Mesendoderm (in vitro differentiated cells): ENCODE data around the gene PMEPA1.

Source experiments
- DNase-seq: peaks from one replicate; pipeline ENCODE4 v3.0.0; 2013
- H2AK5ac ChIP-seq: 2 replicates; pipeline ENCODE4 v1.6.1; 2013; ENCODE audit warnings: low read length, inconsistent platforms
- H2BK120ac ChIP-seq: 2 replicates; pipeline ENCODE4 v1.6.1; 2013; ENCODE audit warnings: low read depth, mild to moderate bottlenecking, low read length, moderate library complexity, mixed read lengths
- H2BK15ac ChIP-seq: replicated peaks from 2 replicates; pipeline ENCODE4 v1.6.1; 2013; ENCODE audit warnings: low read depth, mild to moderate bottlenecking, moderate library complexity
- H2BK5ac ChIP-seq: 2 replicates; pipeline ENCODE4 v1.6.1; 2013; ENCODE audit warnings: low read length, inconsistent platforms
- H3K18ac ChIP-seq: 2 replicates; pipeline ENCODE4 v1.6.1; 2013; ENCODE audit warnings: mild to moderate bottlenecking, low read length, mixed read lengths
- H3K23ac ChIP-seq: one replicate; pipeline ENCODE4 v1.6.1; 2013; ENCODE audit warnings: low read length
- H3K27ac ChIP-seq: 2 replicates; pipeline ENCODE4 v1.5.1; 2013; ENCODE audit warnings: low read depth, mild to moderate bottlenecking, inconsistent platforms, low read length, moderate library complexity
- H3K27me3 ChIP-seq: 2 replicates; pipeline ENCODE4 v1.6.1; 2013; ENCODE audit warnings: low read length, control low read depth, mild to moderate bottlenecking, inconsistent platforms; ENCODE audit not compliant: insufficient read depth, poor library complexity
- H3K36me3 ChIP-seq: 2 replicates; pipeline ENCODE4 v1.6.1; 2013; ENCODE audit warnings: low read length, inconsistent platforms; ENCODE audit not compliant: control insufficient read depth, insufficient read depth
- H3K4ac ChIP-seq: one replicate; pipeline ENCODE4 v1.6.1; 2013; ENCODE audit warnings: low read depth, mild to moderate bottlenecking, low read length, moderate library complexity
- H3K4me1 ChIP-seq: 2 replicates; pipeline ENCODE4 v1.6.1; 2013; ENCODE audit warnings: low read depth, low read length, inconsistent platforms; ENCODE audit not compliant: control insufficient read depth
- H3K4me2 ChIP-seq: 2 replicates; pipeline ENCODE4 v1.6.1; 2013; ENCODE audit warnings: low read length
- H3K4me3 ChIP-seq: 2 replicates; pipeline ENCODE4 v1.5.1; 2013; ENCODE audit warnings: mild to moderate bottlenecking, low read length
- H3K56ac ChIP-seq: one replicate; pipeline ENCODE4 v1.6.1; 2013; ENCODE audit warnings: low read length
- H3K79me1 ChIP-seq: 2 replicates; pipeline ENCODE4 v1.6.1; 2013; ENCODE audit warnings: low read length, inconsistent platforms
- H3K79me2 ChIP-seq: 2 replicates; pipeline ENCODE4 v1.6.1; 2013; ENCODE audit warnings: mild to moderate bottlenecking, low read length; ENCODE audit not compliant: control insufficient read depth, insufficient read depth
- H3K9ac ChIP-seq: 2 replicates; pipeline ENCODE4 v1.6.1; 2013; ENCODE audit warnings: low read length, inconsistent platforms
- H4K5ac ChIP-seq: one replicate; pipeline ENCODE4 v1.6.1; 2013; ENCODE audit warnings: low read length
- H4K8ac ChIP-seq: one replicate; pipeline ENCODE4 v1.6.1; 2013; ENCODE audit warnings: low read depth, mild to moderate bottlenecking, control low read depth, low read length, moderate library complexity
- WGBS: extraction: QIAGEN DNeasy Blood & Tissue Kit; methylation state at CpG from one replicate; pipeline ENCODE4 v1.1.7; 2013; ENCODE audit warnings: low lambda C conversion rate, missing lambda C conversion rate; ENCODE audit not compliant: insufficient coverage; ENCODE audit errors: extremely low coverage; 5-methylcytosine and 5-hydroxymethylcytosine counted together

The PMEPA1 gene

GRCh38 chr20:57652606-57653545, 56.9 kb downstream of the PMEPA1 start:
- Histone ChIP-seq H4K8ac (no peak overlapping the region), H3K23ac (no peak overlapping the region)

GRCh38 chr20:57651881-57652605, 57.8 kb downstream of the PMEPA1 start:
- no peak overlapping the region for H2BK15ac ChIP-seq
- no peak overlapping the region for H3K4me3 ChIP-seq
- peaks cover 5% of the 10 kb centered on the region for H3K79me1 ChIP-seq
- H3K56ac ChIP-seq: no peak overlapping the region
- no peak overlapping the region for H3K27ac ChIP-seq
- no peak overlapping the region for H3K18ac ChIP-seq
- H3K9ac ChIP-seq: no peak overlapping the region
- no peak overlapping the region for H4K5ac ChIP-seq
- no peak overlapping the region for H3K23ac ChIP-seq
- no peaks in the 10 kb centered on the region for H3K27me3 ChIP-seq
- H3K4me1 ChIP-seq: no peaks in the 10 kb centered on the region
- WGBS: no CpG with 5 or more reads among the region's 50 CpGs
- no peak for DNase-seq
- H3K79me2 ChIP-seq: peaks cover 3% of the 10 kb centered on the region
- H2AK5ac ChIP-seq: no peak overlapping the region
- H2BK5ac ChIP-seq: no peak overlapping the region
- H3K4ac ChIP-seq: no peak overlapping the region
- no peak overlapping the region for H3K4me2 ChIP-seq
- H3K36me3 ChIP-seq: peaks cover 20% of the 10 kb centered on the region
- H2BK120ac ChIP-seq: no peak overlapping the region
- no peak overlapping the region for H4K8ac ChIP-seq

More at GRCh38 chr20:57652606-57653545, 56.9 kb downstream of the PMEPA1 start:
- Histone ChIP-seq H3K36me3 (peaks cover 26% of the 10 kb centered on the region), H3K4me1 (no peaks in the 10 kb centered on the region), H3K4me3 (no peak overlapping the region), H2BK5ac (no peak overlapping the region), H2BK120ac (no peak overlapping the region), H3K27ac (no peak overlapping the region), H3K9ac (no peak overlapping the region), H3K79me1 (peaks cover 9% of the 10 kb centered on the region), H3K4me2 (no peak overlapping the region), H3K4ac (no peak overlapping the region), H3K27me3 (no peaks in the 10 kb centered on the region), H3K18ac (no peak overlapping the region), H2BK15ac (no peak overlapping the region), H4K5ac (no peak overlapping the region), H2AK5ac (no peak overlapping the region), H3K56ac (no peak overlapping the region), H3K79me2 (peaks cover 6% of the 10 kb centered on the region)
- no peak for DNase-seq
- no CpG with 5 or more reads among the region's 28 CpGs for WGBS

- Histone ChIP-seq H4K8ac (no peak overlapping the region), H2BK5ac (no peak overlapping the region), H3K18ac (no peak overlapping the region), H3K36me3 (peaks cover 20% of the 10 kb centered on the region), H3K4ac (no peak overlapping the region), H2BK120ac (no peak overlapping the region), H3K56ac (no peak overlapping the region), H3K4me2 (no peak overlapping the region), H3K79me1 (peaks cover 5% of the 10 kb centered on the region), H3K27me3 (no peaks in the 10 kb centered on the region), H3K27ac (no peak overlapping the region), H3K23ac (no peak overlapping the region), H4K5ac (no peak overlapping the region), H2AK5ac (no peak overlapping the region), H3K9ac (no peak overlapping the region), H2BK15ac (no peak overlapping the region), H3K4me3 (no peak overlapping the region), H3K4me1 (no peaks in the 10 kb centered on the region), H3K79me2 (peaks cover 3% of the 10 kb centered on the region)
- no CpG with 5 or more reads among the region's 23 CpGs for WGBS
- DNase-seq: no peak
These were observed 58.9 kb downstream of the PMEPA1 start for GRCh38 chr20:57650756-57651483.

GRCh38 chr20:57650266-57650665, 59.5 kb downstream of the PMEPA1 start:
- no CpG with 5 or more reads among the region's 9 CpGs for WGBS

DNA sequence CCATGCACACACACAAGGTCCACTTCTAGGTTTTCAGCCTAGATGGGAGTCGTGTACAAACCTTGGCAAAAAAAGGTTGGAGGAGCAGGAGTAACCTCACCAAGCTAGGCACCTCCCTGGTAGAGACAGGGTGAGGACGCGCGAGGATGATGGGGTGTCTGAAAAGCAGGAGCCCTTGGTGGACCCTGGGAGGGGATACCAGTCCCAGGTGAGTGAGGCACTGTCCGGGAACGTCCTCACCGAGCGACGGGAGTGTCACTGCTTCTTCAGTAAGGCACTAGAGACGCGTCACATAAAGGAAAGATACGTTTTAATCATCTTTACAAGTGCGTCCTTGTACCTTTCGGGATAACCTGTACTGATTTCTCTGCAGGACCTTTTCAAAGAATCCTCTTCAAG, 60.2 kb downstream of the PMEPA1 start:
- Histone ChIP-seq H4K8ac (no peak overlapping the region), H3K4me2 (no peak overlapping the region), H2AK5ac (no peak overlapping the region), H3K4me1 (no peaks in the 10 kb centered on the region), H3K79me2 (peaks cover 3% of the 10 kb centered on the region), H3K36me3 (peaks cover 20% of the 10 kb centered on the region), H3K27ac (no peak overlapping the region), H3K27me3 (no peaks in the 10 kb centered on the region), H3K18ac (no peak overlapping the region), H3K56ac (no peak overlapping the region), H3K4ac (no peak overlapping the region), H2BK5ac (no peak overlapping the region), H3K4me3 (no peak overlapping the region), H3K79me1 (peaks cover 5% of the 10 kb centered on the region), H4K5ac (no peak overlapping the region), H3K9ac (no peak overlapping the region), H3K23ac (no peak overlapping the region), H2BK120ac (no peak overlapping the region), H2BK15ac (no peak overlapping the region)
- DNase-seq: no peak
- no CpG with 5 or more reads among the region's 14 CpGs for WGBS

More at GRCh38 chr20:57650266-57650665, 59.5 kb downstream of the PMEPA1 start:
- Histone ChIP-seq H3K4me2 (no peak overlapping the region), H3K4me3 (no peak overlapping the region), H2AK5ac (no peak overlapping the region), H3K56ac (no peak overlapping the region), H3K9ac (no peak overlapping the region), H3K18ac (no peak overlapping the region), H3K27me3 (no peaks in the 10 kb centered on the region), H3K79me2 (peaks cover 3% of the 10 kb centered on the region), H4K8ac (no peak overlapping the region), H3K23ac (no peak overlapping the region), H2BK5ac (no peak overlapping the region), H3K79me1 (peaks cover 5% of the 10 kb centered on the region), H3K4ac (no peak overlapping the region), H2BK120ac (no peak overlapping the region), H3K36me3 (peaks cover 20% of the 10 kb centered on the region), H2BK15ac (no peak overlapping the region), H3K4me1 (no peaks in the 10 kb centered on the region), H4K5ac (no peak overlapping the region), H3K27ac (no peak overlapping the region)
- no peak for DNase-seq
